ENCODE measurements around the gene COG3.

Gene COG3

GRCh38 chr13:45548281-45548680, 83.5 kb downstream of the COG3 start:
- DNase-seq (ENCODE audit: low spot score): no peak
- no peak for TF ChIP-seq CTCF (IDR thresholded peaks at IDR 0.05; ENCODE audit: extremely low read depth, missing control alignments)

- no peak for DNase-seq (ENCODE audit: low spot score)
- TF ChIP-seq CTCF (IDR thresholded peaks at IDR 0.05; ENCODE audit: extremely low read depth, missing control alignments): no peak
Measured at GRCh38 chr13:45554604-45555109, 89.9 kb downstream of the COG3 start.

GRCh38 chr13:45564133-45564776, 99.5 kb downstream of the COG3 start:
- TF ChIP-seq CTCF (IDR thresholded peaks at IDR 0.05; ENCODE audit: extremely low read depth, missing control alignments): no peak
- DNase-seq (ENCODE audit: low spot score): no peak

- no peak for TF ChIP-seq CTCF (IDR thresholded peaks at IDR 0.05; ENCODE audit: extremely low read depth, missing control alignments)
- DNase-seq (ENCODE audit: low spot score): no peak
Measured at GRCh38 chr13:45565331-45565730, 100.6 kb downstream of the COG3 start.

- no peak for TF ChIP-seq CTCF (IDR thresholded peaks at IDR 0.05; ENCODE audit: extremely low read depth, missing control alignments)
Measured at GRCh38 chr13:45575146-45575829, 110.5 kb downstream of the COG3 start.

GRCh38 chr13:45575830-45576180, 111.1 kb downstream of the COG3 start:
- TF ChIP-seq CTCF (IDR thresholded peaks at IDR 0.05; ENCODE audit: extremely low read depth, missing control alignments): no peak
- DNase-seq (ENCODE audit: low spot score): no peak

More at GRCh38 chr13:45575146-45575829, 110.5 kb downstream of the COG3 start:
- DNase-seq (ENCODE audit: low spot score): no peak

- no peak for TF ChIP-seq CTCF (IDR thresholded peaks at IDR 0.05; ENCODE audit: extremely low read depth, missing control alignments)
- DNase-seq (ENCODE audit: low spot score): no peak
Measured at GRCh38 chr13:45576466-45576865, 111.7 kb downstream of the COG3 start.

Data from GM20000 (cell line).